Mesodermal cell (in vitro differentiated cells): Measurements from ENCODE around the gene GPR132. TPM values are rescaled to one million over a fixed set of nuclear protein-coding genes. Genes with fewer than 3 reads are reported as not detected.
"Not testable (repeated sequence)": the region's sequence is repeated elsewhere in the genome, so short reads cannot be mapped to it uniquely, and the experiment has no call there.

Source experiments
- H3K27ac ChIP-seq: 2 replicates; pipeline ENCODE4 v1.7.0; 2013; ENCODE audit warnings: mild to moderate bottlenecking, low read depth, low read length, moderate library complexity; ENCODE audit not compliant: severe bottlenecking
- H3K36me3 ChIP-seq: 2 replicates; pipeline ENCODE4 v1.7.1; 2013; ENCODE audit warnings: mild to moderate bottlenecking, low read length, moderate library complexity; ENCODE audit not compliant: control insufficient read depth, insufficient read depth
- H3K4me1 ChIP-seq: one replicate; pipeline ENCODE4 v1.7.1; 2013; ENCODE audit warnings: mild to moderate bottlenecking, low read length; ENCODE audit not compliant: insufficient read depth, control insufficient read depth, poor library complexity, severe bottlenecking
- H3K4me3 ChIP-seq: 2 replicates; pipeline ENCODE4 v1.7.0; 2013; ENCODE audit warnings: low read length, control low read depth, mild to moderate bottlenecking; ENCODE audit not compliant: insufficient read depth, poor library complexity, severe bottlenecking; ENCODE audit errors: extremely low read depth
- H3K9me3 ChIP-seq: 2 replicates; pipeline ENCODE4 v1.7.1; 2013; ENCODE audit warnings: mild to moderate bottlenecking, low read length, moderate library complexity; ENCODE audit not compliant: control insufficient read depth
- WGBS, 2 experiments: methylation state at CpG; one replicate each; pipeline ENCODE4 v1.1.5; 2013; ENCODE audit warnings: missing lambda C conversion rate in 2 of 2; ENCODE audit not compliant: insufficient coverage in 2 of 2; 5-methylcytosine and 5-hydroxymethylcytosine counted together
- polyA plus RNA-seq, 2 experiments: library from polyadenylated mRNA; stranded (reverse); fragments of 50-300 nt; gene quantifications; one replicate each; pipeline ENCODE4 v1.2.3, GENCODE V29; 2013

GPR132 gene
- 0.59 TPM for polyA plus RNA-seq (2013, experiment 1 of 2)
- 0.86 TPM for polyA plus RNA-seq (2013, experiment 2 of 2)

DNA sequence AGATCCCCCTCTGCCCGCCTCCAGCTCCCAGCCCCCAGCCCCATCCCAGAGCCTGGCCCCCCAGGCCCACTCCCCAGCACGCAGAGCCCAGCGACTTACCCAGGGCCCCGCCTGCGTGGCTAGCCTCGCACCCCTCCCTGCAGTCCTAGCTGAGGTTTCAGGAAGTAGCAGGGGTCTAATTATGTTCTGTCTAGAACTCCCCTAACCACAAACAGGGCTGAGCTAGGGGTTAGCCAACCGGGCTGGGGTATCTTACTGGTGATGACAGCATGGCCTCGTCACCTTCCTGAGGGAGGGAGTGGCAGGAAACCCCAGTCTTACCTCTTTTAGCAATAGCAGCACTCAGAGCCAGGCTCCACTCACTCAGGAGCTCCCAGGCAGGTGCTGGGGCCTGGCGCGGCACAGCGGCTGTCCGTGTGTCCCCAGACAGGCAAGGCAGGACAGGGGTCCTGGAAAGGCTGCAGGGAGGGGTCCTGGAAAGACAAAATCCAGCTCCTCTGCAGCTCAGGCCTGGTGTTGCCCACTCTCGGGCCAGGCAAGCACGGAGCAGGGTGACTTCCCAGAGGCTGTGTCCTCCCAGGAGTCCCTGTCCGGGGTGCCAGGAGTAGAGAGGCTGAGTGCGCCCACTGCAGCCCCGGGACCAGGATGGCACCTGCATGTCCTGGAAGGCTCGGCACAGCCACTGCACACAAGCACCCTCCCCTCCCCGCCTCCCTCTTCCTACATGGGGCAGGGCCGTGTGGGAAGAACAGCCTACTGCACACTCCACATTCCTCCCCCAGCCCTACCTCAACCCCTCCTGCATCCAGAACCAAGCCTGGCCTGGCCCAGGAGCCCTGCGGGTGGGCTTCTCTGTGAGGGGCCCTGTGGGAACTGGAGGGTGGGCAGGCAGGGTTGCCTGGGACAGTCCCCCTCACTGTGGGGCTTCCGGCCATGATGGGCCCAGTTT lies at the start of gene GPR132:
Gene GPR132, minus strand, starts transcription at position 151 of the 949 bp plus-strand sequence. CDS start 10,010 bp downstream, outside the sequence.
- Histone ChIP-seq H3K4me3 (no peak within 1 kb of the TSS), H3K36me3 (no peaks in the 10 kb centered on the region), H3K4me1 (peaks cover 52% of the 10 kb centered on the region), H3K27ac (peak within 1 kb of the TSS; percentile 23), H3K9me3 (no peaks in the 10 kb centered on the region)
- WGBS, 2 experiments: 90 to 92% methylated on average over 14 to 15 of the region's 22 CpGs

DNA sequence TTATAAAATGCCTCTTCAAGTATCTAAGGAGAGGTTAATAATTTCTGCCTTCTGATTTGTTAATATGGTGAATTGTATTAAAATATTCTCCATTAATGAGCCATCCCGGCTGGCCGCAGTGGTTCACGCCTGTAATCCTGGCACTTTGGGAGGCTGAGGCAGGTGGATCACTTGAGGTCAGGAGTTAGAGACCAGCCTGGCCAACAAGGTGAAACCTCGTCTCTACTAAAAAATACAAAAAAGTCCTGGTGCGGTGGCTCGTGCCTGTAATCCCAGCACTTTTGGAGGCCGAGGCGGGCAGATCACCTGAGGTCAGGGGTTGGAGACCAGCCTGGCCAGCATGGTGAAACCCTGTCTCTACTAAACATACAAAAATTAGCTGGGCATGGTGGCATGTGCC lies 44.0 kb upstream of the GPR132 start:
- H3K27ac ChIP-seq, H3K36me3 ChIP-seq, H3K4me3 ChIP-seq, H3K9me3 ChIP-seq, H3K4me1 ChIP-seq: not testable (repeated sequence)
- WGBS, 2 experiments: 93 to 96% methylated on average over 7 of the region's 8 CpGs

DNA sequence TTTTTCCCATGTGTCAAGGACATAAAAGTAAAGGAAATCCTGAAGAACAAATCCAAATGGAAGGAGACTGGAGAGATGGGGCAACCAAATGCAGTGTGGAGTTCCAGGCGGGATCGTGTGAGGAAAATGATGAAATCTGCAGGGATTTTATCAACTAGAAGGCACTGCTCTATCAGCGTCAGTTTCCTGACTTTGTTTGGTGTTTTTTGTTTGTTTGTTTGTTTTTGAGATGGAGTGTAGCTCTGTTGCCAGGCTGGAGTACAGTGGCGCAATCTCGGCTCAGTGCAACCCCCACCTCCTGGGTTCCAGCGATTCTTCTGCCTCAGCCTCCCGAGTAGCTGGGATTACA lies 43.3 kb upstream of the GPR132 start:
- no peaks in the 10 kb centered on the region for H3K36me3 ChIP-seq
- no peaks in the 10 kb centered on the region for H3K4me1 ChIP-seq
- H3K9me3 ChIP-seq: no peaks in the 10 kb centered on the region
- WGBS, 2 experiments: 88 to 94% methylated on average over 3 to 5 of the region's 7 CpGs
- H3K4me3 ChIP-seq: no peak overlapping the region
- peak overlapping the region; percentile 72 for H3K27ac ChIP-seq

DNA sequence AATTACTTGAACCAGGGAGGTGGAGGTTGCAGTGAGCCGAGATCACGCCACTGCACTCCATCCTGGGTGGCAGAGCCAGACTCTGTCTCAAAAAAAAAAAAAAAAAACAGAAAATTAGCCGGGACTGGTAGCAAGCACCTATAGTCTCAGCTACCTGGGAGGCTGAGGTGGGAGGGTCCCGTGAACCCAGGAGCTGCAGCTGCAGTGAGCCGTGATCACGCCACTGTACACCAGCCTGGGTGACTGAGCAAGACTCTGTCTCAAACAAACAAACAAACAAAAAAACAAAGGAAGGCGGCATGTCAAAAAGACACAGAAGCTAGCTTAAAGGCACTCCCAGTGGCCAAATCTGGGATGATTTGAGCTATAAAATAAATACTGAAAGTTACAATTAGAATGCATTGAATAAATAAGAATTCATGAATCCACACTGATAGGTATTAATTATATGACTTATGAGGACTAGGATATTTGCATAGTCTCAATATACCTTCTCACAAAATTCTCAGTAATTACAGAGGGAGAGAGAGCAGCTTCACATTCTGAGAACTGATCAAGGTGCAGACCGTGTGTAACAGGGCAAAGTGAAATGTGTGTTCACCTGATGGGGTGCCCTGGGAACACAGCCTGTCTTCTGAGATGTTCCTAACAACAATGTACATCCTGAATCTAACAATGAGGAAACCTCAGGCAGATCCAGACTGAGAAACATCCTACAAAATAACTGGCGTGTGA lies 42.7 kb upstream of the GPR132 start:
- H3K9me3 ChIP-seq: no peaks in the 10 kb centered on the region
- 84 to 88% methylated on average over 1 to 5 of the region's 9 CpGs for WGBS, 2 experiments

GRCh38 chr14:105107351-105107750 lies 42.1 kb upstream of the GPR132 start:
- Histone ChIP-seq H3K4me3 (no peak overlapping the region), H3K4me1 (no peaks in the 10 kb centered on the region), H3K27ac (no peak overlapping the region), H3K9me3 (no peaks in the 10 kb centered on the region), H3K36me3 (no peaks in the 10 kb centered on the region)
- 89 to 96% methylated on average over 7 of the region's 7 CpGs for WGBS, 2 experiments

More for the DNA sequence above, 42.7 kb upstream of the GPR132 start:
- Histone ChIP-seq H3K4me3 (no peak overlapping the region), H3K27ac (peak overlapping the region; percentile 72), H3K4me1 (no peaks in the 10 kb centered on the region), H3K36me3 (no peaks in the 10 kb centered on the region)

GRCh38 chr14:105105158-105105557 lies 39.9 kb upstream of the GPR132 start:
- Histone ChIP-seq H3K4me1 (no peaks in the 10 kb centered on the region), H3K9me3 (no peaks in the 10 kb centered on the region), H3K4me3 (no peak overlapping the region), H3K36me3 (no peaks in the 10 kb centered on the region), H3K27ac (no peak overlapping the region)
- WGBS, 2 experiments: 81 to 90% methylated on average over 2 to 3 of the region's 7 CpGs

GRCh38 chr14:105102893-105103292 lies 37.7 kb upstream of the GPR132 start:
- no peak overlapping the region for H3K27ac ChIP-seq
- H3K9me3 ChIP-seq: no peaks in the 10 kb centered on the region
- no peaks in the 10 kb centered on the region for H3K4me1 ChIP-seq
- H3K4me3 ChIP-seq: no peak overlapping the region
- whole genome bisulfite sequencing, 2 experiments: 85 to 100% methylated on average over 3 of the region's 3 CpGs
- H3K36me3 ChIP-seq: no peaks in the 10 kb centered on the region

- H3K9me3 ChIP-seq: no peaks in the 10 kb centered on the region
- H3K4me3 ChIP-seq: no peak overlapping the region
- 91 to 98% methylated on average over 7 of the region's 7 CpGs for WGBS, 2 experiments
These were observed 37.2 kb upstream of the GPR132 start for GRCh38 chr14:105102361-105102870.

DNA sequence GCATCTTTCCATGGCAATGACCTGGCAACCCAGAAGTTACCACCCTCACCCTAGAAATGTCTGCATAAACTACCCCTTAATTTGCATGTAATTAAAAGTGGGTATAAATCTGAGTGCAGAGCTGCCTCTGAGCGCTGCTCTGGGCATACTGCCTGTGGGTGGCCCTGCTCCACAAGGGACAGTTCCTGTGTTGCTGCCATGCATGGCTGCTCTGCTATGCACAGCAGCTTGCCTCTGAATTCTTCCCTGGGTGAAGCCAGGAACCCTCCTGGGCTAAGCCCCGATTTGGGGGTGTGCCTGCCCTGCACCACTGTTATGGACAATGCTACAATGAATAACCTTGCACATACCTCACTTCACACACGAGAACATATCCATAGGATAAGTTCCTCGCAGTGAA lies 35.7 kb upstream of the GPR132 start:
- 90 to 92% methylated on average over 2 to 3 of the region's 4 CpGs for WGBS, 2 experiments

More at GRCh38 chr14:105102361-105102870, 37.2 kb upstream of the GPR132 start:
- no peaks in the 10 kb centered on the region for H3K36me3 ChIP-seq
- no peaks in the 10 kb centered on the region for H3K4me1 ChIP-seq
- no peak overlapping the region for H3K27ac ChIP-seq

DNA sequence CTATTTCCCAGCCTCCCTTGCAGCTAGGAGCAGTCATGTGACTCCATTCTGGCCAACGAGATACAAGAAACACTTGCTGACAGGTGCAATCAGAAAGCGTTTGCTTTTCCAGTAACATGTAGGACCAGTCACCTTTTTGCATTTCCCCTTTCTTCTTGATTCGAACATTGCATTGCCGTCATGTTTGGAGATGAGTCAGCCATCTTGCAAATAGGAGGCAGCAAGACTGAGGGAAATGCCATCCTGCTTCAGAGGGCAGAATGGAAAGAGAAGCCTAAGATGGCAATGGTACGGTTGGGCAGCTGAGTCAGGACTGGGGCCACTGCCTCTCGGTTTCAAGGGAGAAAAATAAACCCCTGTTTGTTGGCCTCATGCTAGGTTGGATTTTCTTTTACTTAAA lies 34.5 kb upstream of the GPR132 start:
- no peaks in the 10 kb centered on the region for H3K9me3 ChIP-seq
- 76 to 95% methylated on average over 3 to 6 of the region's 6 CpGs for WGBS, 2 experiments
- no peaks in the 10 kb centered on the region for H3K36me3 ChIP-seq
- no peak overlapping the region for H3K27ac ChIP-seq
- H3K4me3 ChIP-seq: no peak overlapping the region
- H3K4me1 ChIP-seq: no peaks in the 10 kb centered on the region

More for the DNA sequence above, 35.7 kb upstream of the GPR132 start:
- H3K4me3 ChIP-seq: no peak overlapping the region
- H3K9me3 ChIP-seq: no peaks in the 10 kb centered on the region
- H3K27ac ChIP-seq: no peak overlapping the region
- H3K36me3 ChIP-seq: no peaks in the 10 kb centered on the region
- H3K4me1 ChIP-seq: no peaks in the 10 kb centered on the region
